NK-92 (cell line): ENCODE measurements around the gene SSTR5.

Experiments
- DNase-seq: peaks from one replicate; lab custom pipeline; 2025; ENCODE audit not compliant: unreplicated experiment; lab: John Stamatoyannopoulos, UW

Gene SSTR5

GRCh38 chr16:1121601-1122397 lies 49.3 kb downstream of the SSTR5 start:
- DNase-seq, result no peak

GRCh38 chr16:1122398-1122765 lies 49.8 kb downstream of the SSTR5 start:
- DNase-seq, result no peak

GRCh38 chr16:1123525-1124230 lies 51.1 kb downstream of the SSTR5 start:
- DNase-seq, result no peak

GRCh38 chr16:1124291-1124690 lies 51.7 kb downstream of the SSTR5 start:
- DNase-seq, result no peak

- no peak for DNase-seq
These were observed 52.2 kb downstream of the SSTR5 start for GRCh38 chr16:1124795-1125194.

- DNase-seq, result no peak
These were observed 52.9 kb downstream of the SSTR5 start for GRCh38 chr16:1125471-1125870.

- DNase-seq, result no peak
These were observed 53.5 kb downstream of the SSTR5 start for GRCh38 chr16:1126044-1126443.

GRCh38 chr16:1126586-1126985 lies 54.0 kb downstream of the SSTR5 start:
- no peak for DNase-seq

- DNase-seq, result no peak
These were observed 54.6 kb downstream of the SSTR5 start for GRCh38 chr16:1127101-1127500.

- no peak for DNase-seq
These were observed 55.6 kb downstream of the SSTR5 start for GRCh38 chr16:1127971-1128715.

GRCh38 chr16:1129106-1129960 lies 56.8 kb downstream of the SSTR5 start:
- DNase-seq, result no peak

- no peak for DNase-seq
These were observed 57.8 kb downstream of the SSTR5 start for GRCh38 chr16:1130382-1130781.
